MCF 10A (cell line): ENCODE data around the gene ZNF536. TPM values are rescaled to one million over a fixed set of nuclear protein-coding genes. Genes with fewer than 3 reads are reported as not detected.

Source experiments
- BruUV-seq: library from RNA; stranded (reverse); fragments of 400-500 nt; replicated peaks from 2 replicates; lab custom pipeline; 2021; lab: Mats Ljungman, UMichigan
- CTCF ChIA-PET: fragments of 300-600 bp; sonication (Branson Sonifier 250); formaldehyde crosslinking; extraction: SDS; loops from one replicate; lab custom pipeline; 2021; ENCODE audit warnings: antibody characterized with exemption, inconsistent platforms; lab: Yijun Ruan, JAX
- POLR2A ChIA-PET: fragments of 300-600, 350-650 bp; sonication (Branson Sonifier 250); formaldehyde crosslinking; extraction: SDS; loops from one replicate; lab custom pipeline; 2020; ENCODE audit warnings: antibody characterized with exemption, inconsistent platforms; lab: Yijun Ruan, JAX
- DNase-seq: peaks from one replicate; pipeline ENCODE4 v3.0.0-alpha.2; 2018; ENCODE audit not compliant: unreplicated experiment
- H3K27ac Mint-ChIP-seq: one replicate; pipeline ENCODE4 v1.8.0; 2022; ENCODE audit warnings: mild to moderate bottlenecking, low read depth, mixed read lengths; ENCODE audit not compliant: unreplicated experiment
- H3K27me3 Mint-ChIP-seq: one replicate; pipeline ENCODE4 v1.8.0; 2022; ENCODE audit warnings: mixed read lengths; ENCODE audit not compliant: insufficient read depth, unreplicated experiment
- H3K36me3 Mint-ChIP-seq: one replicate; pipeline ENCODE4 v1.8.0; 2022; ENCODE audit warnings: mild to moderate bottlenecking, moderate library complexity, mixed read lengths; ENCODE audit not compliant: insufficient read depth, unreplicated experiment
- H3K4me1 Mint-ChIP-seq: one replicate; pipeline ENCODE4 v1.8.0; 2022; ENCODE audit warnings: mixed read lengths; ENCODE audit not compliant: insufficient read depth, unreplicated experiment
- H3K4me3 Mint-ChIP-seq: one replicate; pipeline ENCODE4 v1.8.0; 2022; ENCODE audit warnings: mild to moderate bottlenecking, moderate library complexity, mixed read lengths; ENCODE audit not compliant: unreplicated experiment
- H3K9me3 Mint-ChIP-seq: one replicate; pipeline ENCODE4 v1.8.0; 2022; ENCODE audit warnings: mixed read lengths; ENCODE audit not compliant: unreplicated experiment
- CTCF ChIP-seq: fragments of 200-600 bp; IDR thresholded peaks from one replicate; pipeline ENCODE4 v1.8.0; 2022; ENCODE audit warnings: antibody characterized with exemption, mild to moderate bottlenecking; ENCODE audit not compliant: unreplicated experiment
- intact Hi-C: fragments of 100-400 bp; cut with micrococcal nuclease; formaldehyde crosslinking; loops from 2 replicates; pipeline ENCODE4 v1.14.1; 2022
- total RNA-seq: library from RNA; stranded (reverse); gene quantifications from 2 replicates; pipeline ENCODE4 v1.2.3, GENCODE V29; 2022

ZNF536 gene
- total RNA-seq, 1 experiment from 2014 or later: not detected

- no peak overlapping the region for H3K27ac Mint-ChIP-seq
- no peaks in the 10 kb centered on the region for H3K27me3 Mint-ChIP-seq
- no peak for DNase-seq
- H3K4me1 Mint-ChIP-seq: no peaks in the 10 kb centered on the region
- intact Hi-C loops: no loop called here
- no peak overlapping the region for H3K4me3 Mint-ChIP-seq
- H3K36me3 Mint-ChIP-seq: no peaks in the 10 kb centered on the region
- BruUV-seq: no TSS peak
- peaks cover 41% of the 10 kb centered on the region for H3K9me3 Mint-ChIP-seq
- no peak for TF ChIP-seq CTCF
- ChIA-PET POLR2A (no interaction called here), CTCF (no interaction called here)
Observed at GRCh38 chr19:30473334-30473867, 101.2 kb downstream of the ZNF536 start.

- Mint-ChIP-seq H3K9me3 (peaks cover 65% of the 10 kb centered on the region), H3K36me3 (no peaks in the 10 kb centered on the region), H3K27me3 (no peaks in the 10 kb centered on the region), H3K4me1 (no peaks in the 10 kb centered on the region), H3K27ac (no peak overlapping the region), H3K4me3 (no peak overlapping the region)
- BruUV-seq: no TSS peak
- ChIA-PET CTCF (interaction anchor here (0.6 kb wide), 1 partner anchor 297 kb away, joined by 3 read pairs; no protein-coding TSS in a partner anchor), POLR2A (no interaction called here)
- no peak for TF ChIP-seq CTCF
- intact Hi-C loops: no loop called here
- DNase-seq: no peak
Observed at GRCh38 chr19:30476997-30477396, 104.8 kb downstream of the ZNF536 start.

GRCh38 chr19:30479231-30479630 lies 107.0 kb downstream of the ZNF536 start:
- no peak overlapping the region for H3K4me3 Mint-ChIP-seq
- no peak for DNase-seq
- no peaks in the 10 kb centered on the region for H3K27me3 Mint-ChIP-seq
- intact Hi-C loops: no loop called here
- no peak overlapping the region for H3K27ac Mint-ChIP-seq
- H3K9me3 Mint-ChIP-seq: peaks cover 69% of the 10 kb centered on the region
- no peaks in the 10 kb centered on the region for H3K36me3 Mint-ChIP-seq
- POLR2A ChIA-PET: no interaction called here
- CTCF ChIA-PET: no interaction called here
- no peak for TF ChIP-seq CTCF
- no TSS peak for BruUV-seq
- H3K4me1 Mint-ChIP-seq: no peaks in the 10 kb centered on the region

GRCh38 chr19:30480097-30480496 lies 107.9 kb downstream of the ZNF536 start:
- no peaks in the 10 kb centered on the region for H3K4me1 Mint-ChIP-seq
- H3K27ac Mint-ChIP-seq: no peak overlapping the region
- no TSS peak for BruUV-seq
- H3K27me3 Mint-ChIP-seq: no peaks in the 10 kb centered on the region
- no peaks in the 10 kb centered on the region for H3K36me3 Mint-ChIP-seq
- no peak overlapping the region for H3K4me3 Mint-ChIP-seq
- intact Hi-C loops: no loop called here
- CTCF ChIA-PET: no interaction called here
- H3K9me3 Mint-ChIP-seq: peaks cover 67% of the 10 kb centered on the region
- TF ChIP-seq CTCF: no peak
- POLR2A ChIA-PET: no interaction called here
- no peak for DNase-seq
